Fibroblast of the conjunctiva (primary cell): ENCODE results near the gene IFNA8.
"Not testable (repeated sequence)": the region's sequence is repeated elsewhere in the genome, so short reads cannot be mapped to it uniquely, and the experiment has no call there.

Experiments used
- DNase-seq: peaks from one replicate; pipeline ENCODE4 v3.0.0-alpha.2; 2010; ENCODE audit warnings: low read depth

IFNA8 gene

GRCh38 chr9:21408817-21409216 lies at the start of gene IFNA8:
Gene IFNA8 (plus strand): TSS chr9:21409117. CDS start chr9:21409177, 60 bp downstream.
- DNase-seq: no peak

GRCh38 chr9:21362287-21362686 lies 46.6 kb upstream of the IFNA8 start:
- no peak for DNase-seq

- DNase-seq: not testable (repeated sequence)
These were observed 41.7 kb upstream of the IFNA8 start for GRCh38 chr9:21367169-21367568.

DNA sequence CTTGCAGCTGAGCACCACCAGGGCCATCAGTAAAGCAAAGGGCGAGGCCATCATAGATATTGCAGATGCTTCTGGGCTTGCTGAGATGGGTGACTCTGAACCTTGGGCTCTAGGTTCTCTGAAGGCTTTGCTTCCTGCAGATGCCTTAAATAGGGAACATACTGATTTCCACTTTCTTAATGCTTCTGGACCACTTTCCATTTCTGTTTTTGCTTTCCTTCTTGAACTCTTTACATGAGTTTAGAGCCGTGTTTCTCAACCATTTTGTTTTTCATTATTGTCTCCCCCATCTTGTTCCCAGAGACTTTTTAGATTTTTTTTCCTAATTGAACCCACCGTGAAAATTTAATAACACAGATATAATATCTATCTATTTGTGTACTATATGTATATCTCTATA lies 41.0 kb upstream of the IFNA8 start, which contains the start of gene IFNA13:
Gene IFNA13 (minus strand): TSS at position 101 of the 400 bp plus-strand sequence. CDS start 47 bp downstream, at position 54.
- no peak for DNase-seq

DNA sequence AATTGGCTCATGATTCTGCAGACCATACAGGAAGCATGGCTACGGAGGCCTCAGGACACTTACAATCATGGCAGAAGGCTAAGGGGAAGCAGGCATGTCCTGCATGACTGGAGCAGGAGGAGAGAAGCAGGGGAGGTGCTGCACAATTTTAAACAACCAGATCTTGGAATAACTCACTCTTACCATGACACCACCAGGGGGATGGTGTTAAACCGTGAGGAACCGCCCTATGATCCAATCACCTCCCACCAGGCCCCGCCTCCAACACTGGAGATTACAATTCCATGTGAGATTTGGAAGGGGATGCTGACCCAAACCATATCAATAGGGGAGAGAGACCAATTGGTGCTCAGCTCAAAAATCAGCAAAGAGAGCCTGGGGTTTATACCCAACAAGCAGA lies 37.5 kb upstream of the IFNA8 start:
- DNase-seq: not testable (repeated sequence)

DNA sequence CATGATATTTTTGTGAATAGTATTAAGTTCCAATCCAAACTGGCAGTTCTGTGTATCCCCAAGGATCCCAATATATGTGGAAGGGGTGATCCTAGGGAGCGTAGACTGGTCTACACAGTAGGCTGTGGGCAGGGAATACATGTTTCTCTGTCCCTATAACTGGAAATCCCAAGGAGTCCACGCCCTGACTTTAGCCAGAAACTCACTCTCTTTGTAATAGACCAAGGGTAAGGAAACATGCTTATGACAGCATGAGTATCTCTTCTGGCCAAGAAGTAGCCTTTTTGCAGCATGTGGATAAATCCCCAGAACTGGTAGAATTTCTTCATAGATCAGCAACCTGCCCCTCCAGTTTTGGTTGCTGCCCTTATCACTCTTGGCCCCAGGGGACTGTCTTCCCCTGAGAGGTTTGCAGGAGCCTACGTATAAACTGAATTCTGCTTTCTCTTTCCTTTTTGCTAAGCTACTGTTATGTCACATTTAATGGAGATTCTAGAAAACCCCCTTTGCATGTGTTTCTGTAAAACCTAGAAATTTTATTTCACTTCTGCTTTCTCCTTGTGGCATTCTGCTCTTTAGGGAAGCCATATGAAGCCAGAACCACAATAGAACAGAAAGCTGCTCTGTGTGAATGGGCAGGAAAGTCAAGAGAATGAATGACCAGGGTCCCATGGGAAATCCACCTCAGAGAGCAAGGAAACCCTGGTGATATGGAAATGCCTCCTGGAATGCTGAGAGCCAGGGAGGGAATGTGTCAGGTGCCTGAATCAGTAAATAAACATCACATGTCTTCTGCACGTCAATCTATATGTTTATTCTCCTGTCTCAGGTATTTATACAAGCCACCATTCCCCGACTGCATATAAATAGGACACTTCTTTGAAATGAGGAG lies 27.2 kb upstream of the IFNA8 start:
- DNase-seq: no peak

GRCh38 chr9:21383627-21384026 lies 25.3 kb upstream of the IFNA8 start:
- DNase-seq: no peak

GRCh38 chr9:21385131-21385670 lies 23.7 kb upstream of the IFNA8 start, which contains the start of gene IFNA2:
Gene IFNA2 (minus strand): TSS chr9:21385398. CDS start chr9:21385329, 69 bp downstream.
- DNase-seq: no peak

- no peak for DNase-seq
These were observed 16.6 kb upstream of the IFNA8 start for GRCh38 chr9:21392270-21392669.

- no peak for DNase-seq
These were observed 12.9 kb upstream of the IFNA8 start for GRCh38 chr9:21395778-21396717.

DNA sequence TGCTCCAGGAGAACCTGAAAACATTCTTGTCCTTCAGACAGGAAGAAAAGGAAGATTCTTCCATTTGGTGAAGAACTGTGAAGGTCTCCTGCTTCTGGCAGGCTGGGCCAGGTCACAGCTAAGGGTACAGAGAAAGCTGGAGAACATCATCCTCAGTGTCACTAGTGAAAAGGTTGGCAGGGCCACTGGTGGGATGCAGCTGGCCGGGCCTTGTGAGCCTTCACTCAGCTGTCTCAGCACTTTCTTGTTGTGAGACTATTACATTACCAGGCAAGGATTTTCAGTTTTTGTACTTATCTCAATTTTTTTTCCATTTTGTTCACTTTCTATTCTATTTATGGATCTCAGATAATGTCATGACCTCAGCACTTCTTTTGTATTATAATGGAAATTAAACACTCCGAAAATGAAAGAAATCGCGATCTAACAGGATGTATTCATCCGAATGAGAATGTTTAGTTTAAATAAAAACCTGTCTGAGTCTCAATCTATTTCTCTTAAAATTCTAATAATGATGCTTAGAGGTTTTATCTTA lies 9.9 kb upstream of the IFNA8 start:
- no peak for DNase-seq

- no peak for DNase-seq
These were observed 9.0 kb upstream of the IFNA8 start for GRCh38 chr9:21399956-21400355.

- DNase-seq: no peak
These were observed 6.3 kb upstream of the IFNA8 start for GRCh38 chr9:21402386-21403251.

DNA sequence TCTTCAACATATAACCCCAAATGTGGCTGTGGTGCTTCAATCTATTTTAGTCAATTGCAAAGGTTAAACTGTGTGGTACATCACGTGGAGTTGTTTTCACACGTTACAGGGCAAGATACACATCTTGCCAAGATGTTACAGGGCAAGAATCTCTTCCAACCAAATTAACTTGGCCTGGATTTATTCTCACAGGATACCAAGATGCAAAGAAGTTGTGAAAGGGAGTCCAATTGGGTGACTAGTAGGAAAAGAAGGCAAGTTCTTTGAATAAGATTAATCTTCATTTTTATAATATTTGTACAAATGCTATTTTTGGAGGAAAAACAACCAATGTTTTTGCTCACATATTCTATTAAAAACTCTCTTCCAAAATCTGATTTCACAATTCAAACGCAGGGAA lies 4.8 kb upstream of the IFNA8 start:
- DNase-seq: no peak

- no peak for DNase-seq
These were observed 3.2 kb downstream of the IFNA8 start for GRCh38 chr9:21412107-21412506.

DNA sequence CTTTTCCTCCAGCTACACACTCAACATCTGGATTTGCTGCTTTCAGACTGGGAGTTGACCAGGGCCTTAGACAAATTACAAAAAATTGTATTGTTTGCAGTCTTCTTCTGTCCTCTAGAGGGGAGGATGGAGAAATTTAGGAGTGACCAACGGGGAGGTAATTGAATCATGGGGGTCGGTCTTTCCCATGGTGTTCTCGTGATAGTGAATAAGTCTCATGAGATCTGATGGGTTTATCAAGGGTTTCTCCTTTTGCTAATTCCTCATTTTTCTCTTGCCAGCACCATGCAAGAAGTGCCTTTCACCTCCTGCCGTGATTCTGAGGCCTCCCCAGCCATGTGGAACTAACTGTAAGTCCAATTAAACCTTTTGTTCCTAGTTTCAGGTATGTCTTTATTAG lies 4.2 kb downstream of the IFNA8 start:
- no peak for DNase-seq

- DNase-seq: no peak
These were observed 4.7 kb downstream of the IFNA8 start for GRCh38 chr9:21413624-21414023.

- DNase-seq: no peak
These were observed 5.5 kb downstream of the IFNA8 start for GRCh38 chr9:21414220-21414940.

GRCh38 chr9:21415493-21416267 lies 6.8 kb downstream of the IFNA8 start:
- DNase-seq: no peak

DNA sequence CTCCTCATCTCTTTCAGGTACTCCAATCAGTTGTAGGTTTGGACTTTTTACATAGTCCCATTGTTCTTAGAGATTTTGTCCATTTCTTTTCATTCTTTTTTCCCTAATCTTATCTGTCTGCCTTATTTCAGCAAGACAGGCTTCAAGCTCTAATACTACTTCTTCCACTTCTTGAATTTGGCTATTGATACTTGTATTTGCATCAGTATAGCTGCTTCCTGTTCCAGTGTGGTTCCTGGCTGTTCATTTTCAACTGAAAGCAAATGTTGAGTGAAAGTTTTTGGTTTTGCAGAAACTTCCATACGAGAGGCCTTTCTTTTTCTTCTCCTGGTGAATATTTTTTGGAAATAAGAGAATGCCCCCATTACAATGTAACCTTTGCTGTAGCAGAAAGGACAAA lies 19.3 kb downstream of the IFNA8 start:
- no peak for DNase-seq
